Liver (tissue), 9 donors: Measurements from ENCODE around the gene ZSCAN12. TPM values are rescaled to one million over a fixed set of nuclear protein-coding genes. Genes with fewer than 3 reads are reported as not detected.

ENCODE experiments used
- DNase-seq: peaks from one replicate; pipeline ENCODE4 v3.0.0-alpha.2; 2017; ENCODE audit warnings: low spot score
- H3K27ac ChIP-seq, 2 donors: one replicate each; pipeline ENCODE4 v1.7.0; 2013; ENCODE audit warnings: inconsistent platforms in 2 of 2, low read length in 2 of 2, control low read depth in 1 of 2, low read depth in 1 of 2, mild to moderate bottlenecking in 1 of 2
- H3K27me3 ChIP-seq, 4 donors: one replicate each; pipeline versions ENCODE4 v1.6.1 to v1.7.0; 2013; ENCODE audit warnings: low read length in 3 of 4, inconsistent platforms in 1 of 4, mild to moderate bottlenecking in 1 of 4, moderate library complexity in 1 of 4; ENCODE audit not compliant: control insufficient read depth in 4 of 4, insufficient read depth in 4 of 4
- H3K36me3 ChIP-seq, 4 donors: one replicate each; pipeline versions ENCODE4 v1.6.1 to v1.7.0; 2013; ENCODE audit warnings: low read length in 3 of 4, mild to moderate bottlenecking in 3 of 4, low read depth in 1 of 4, moderate library complexity in 1 of 4; ENCODE audit not compliant: control insufficient read depth in 4 of 4, insufficient read depth in 3 of 4
- H3K4me1 ChIP-seq, 4 donors: one replicate each; pipeline versions ENCODE4 v1.6.1 to v1.7.0; 2013; ENCODE audit warnings: low read length in 3 of 4, mild to moderate bottlenecking in 3 of 4, moderate library complexity in 1 of 4; ENCODE audit not compliant: control insufficient read depth in 4 of 4, insufficient read depth in 4 of 4
- H3K4me3 ChIP-seq, 3 donors: one replicate each; pipeline versions ENCODE4 v1.6.1 to v1.7.0; 2013; ENCODE audit warnings: low read length in 3 of 3, control low read depth in 1 of 3, low read depth in 1 of 3, mild to moderate bottlenecking in 1 of 3
- H3K9ac ChIP-seq, 2 donors: one replicate each; pipeline ENCODE4 v1.7.0; 2013; ENCODE audit warnings: low read length in 2 of 2, mild to moderate bottlenecking in 2 of 2, moderate library complexity in 2 of 2, control low read depth in 1 of 2, low read depth in 1 of 2
- H3K9me3 ChIP-seq, 4 donors: one replicate each; pipeline versions ENCODE4 v1.6.1 to v1.7.0; 2013; ENCODE audit warnings: low read length in 3 of 4; ENCODE audit not compliant: control insufficient read depth in 4 of 4
- EGR1 ChIP-seq, 2 donors: IDR thresholded peaks; 2 replicates each; pipeline ENCODE4 v1.6.1; 2016 to 2018; ENCODE audit warnings: antibody characterized with exemption in 2 of 2, low read depth in 2 of 2
- FOXA1 ChIP-seq: IDR thresholded peaks from 2 replicates; pipeline ENCODE4 v1.6.1; 2016; ENCODE audit warnings: antibody characterized with exemption
- FOXA2 ChIP-seq: IDR thresholded peaks from 2 replicates; pipeline ENCODE4 v1.6.1; 2016; ENCODE audit warnings: antibody characterized with exemption
- GABPA ChIP-seq, 2 donors: IDR thresholded peaks in 1 of 2; conservative IDR thresholded peaks in 1 of 2; 2 replicates each; pipeline ENCODE4 v1.6.1; 2016; ENCODE audit warnings: antibody characterized with exemption in 2 of 2, mild to moderate bottlenecking in 1 of 2, moderate library complexity in 1 of 2
- HNF4G ChIP-seq: IDR thresholded peaks from 2 replicates; pipeline ENCODE4 v1.6.1; 2016; ENCODE audit warnings: antibody characterized with exemption
- JUND ChIP-seq, 2 donors: IDR thresholded peaks; 2 replicates each; pipeline ENCODE4 v1.6.1; 2016; ENCODE audit warnings: antibody characterized with exemption in 2 of 2
- NR2F2 ChIP-seq: IDR thresholded peaks from 2 replicates; pipeline ENCODE4 v1.6.1; 2016; ENCODE audit warnings: antibody characterized with exemption
- RAD21 ChIP-seq, 2 donors: IDR thresholded peaks; 2 replicates each; pipeline ENCODE4 v1.6.1; 2016; ENCODE audit warnings: antibody characterized with exemption in 2 of 2, mild to moderate bottlenecking in 2 of 2
- RXRA ChIP-seq, 2 donors: IDR thresholded peaks; 2 replicates each; pipeline ENCODE4 v1.6.1; 2017 to 2018; ENCODE audit warnings: antibody characterized with exemption in 2 of 2, mild to moderate bottlenecking in 1 of 2
- SP1 ChIP-seq: IDR thresholded peaks from 2 replicates; pipeline ENCODE4 v1.6.1; 2018; ENCODE audit warnings: antibody characterized with exemption, mild to moderate bottlenecking
- YY1 ChIP-seq: IDR thresholded peaks from 2 replicates; pipeline ENCODE4 v1.6.1; 2016; ENCODE audit warnings: antibody characterized with exemption, mild to moderate bottlenecking
- WGBS: extraction: QIAGEN DNeasy Blood & Tissue Kit; methylation state at CpG from one replicate; pipeline ENCODE4 v1.1.7; 2013; 5-methylcytosine and 5-hydroxymethylcytosine counted together
- polyA plus RNA-seq, 2 donors: library from polyadenylated mRNA; stranded (reverse) in 1 of 2; unstranded in 1 of 2; fragments of 200-250 nt in 1 of 2; fragments of >200 nt in 1 of 2; fragmentation: Nextera tagmentation in 1 of 2; extraction: Ambion mirVana in 1 of 2; gene quantifications; one replicate each; pipeline versions ENCODE4 v1.2.1 to v1.2.3, GENCODE V29; 2013 to 2015
- total RNA-seq, 2 donors: library from RNA; depleted of rRNA; stranded (reverse); fragments of >200 nt; gene quantifications; one replicate each; pipeline ENCODE4 v1.2.3, GENCODE V29; 2014
- TF ChIP-seq, protein P1 (sequence below): IDR thresholded peaks from 2 replicates; pipeline ENCODE4 v1.6.1; 2016; ENCODE audit warnings: antibody characterized with exemption
- TF ChIP-seq, protein P2 (sequence below): IDR thresholded peaks from 2 replicates; pipeline ENCODE4 v1.6.1; 2016; ENCODE audit warnings: antibody characterized with exemption, mild to moderate bottlenecking
- TF ChIP-seq, protein P3 (sequence below): fragments of 150-350 bp; IDR thresholded peaks from 2 replicates; pipeline ENCODE4 v1.5.1; 2017; ENCODE audit warnings: improper control_type of control experiment, low read depth, low read length; ENCODE audit not compliant: missing input control
- TF ChIP-seq, protein P4 (sequence below): IDR thresholded peaks from 2 replicates; pipeline ENCODE4 v1.6.1; 2016; ENCODE audit warnings: antibody characterized with exemption
- donor health status: healthy.
- donor health status: healthy.
- donor health status: healthy.
- donor health status: healthy.
- donor health status: healthy.

ZSCAN12 gene
- total and polyA plus RNA-seq, 4 donors = 0.46 to 3.9 (median 2.0) TPM

DNA sequence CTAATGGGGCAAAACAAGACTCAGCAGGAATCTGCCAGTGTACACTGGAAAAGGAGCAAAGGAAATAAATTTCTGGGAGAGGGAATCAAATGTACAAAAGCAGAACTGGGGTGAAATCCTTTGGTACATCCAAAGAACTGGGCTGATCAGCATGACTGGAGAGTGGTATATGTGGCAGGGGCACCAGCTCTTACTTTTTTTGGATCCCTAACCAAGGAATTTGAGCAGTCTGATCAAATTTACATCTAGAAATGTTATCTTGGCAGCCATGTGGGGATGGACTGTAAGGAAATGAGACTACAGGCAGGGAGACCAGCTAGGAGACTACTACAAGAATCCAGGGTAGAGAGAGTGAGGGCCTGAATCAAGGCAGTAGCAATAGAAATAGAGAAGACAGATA, 62.4 kb downstream of the ZSCAN12 start:
- H3K4me3 ChIP-seq = no peak overlapping the region
- no peak for DNase-seq
- H3K9ac ChIP-seq = no peak overlapping the region
- no peaks in the 10 kb centered on the region for H3K27me3 ChIP-seq
- no peaks in the 10 kb centered on the region for H3K9me3 ChIP-seq
- H3K4me1 ChIP-seq = peaks cover 1 to 14% (median 4%) of the 10 kb centered on the region in 4 donors
- no peak overlapping the region for H3K27ac ChIP-seq
- no peaks in the 10 kb centered on the region for H3K36me3 ChIP-seq
- no peak for TF ChIP-seq RAD21 (IDR thresholded peaks at IDR 0.05)

DNA sequence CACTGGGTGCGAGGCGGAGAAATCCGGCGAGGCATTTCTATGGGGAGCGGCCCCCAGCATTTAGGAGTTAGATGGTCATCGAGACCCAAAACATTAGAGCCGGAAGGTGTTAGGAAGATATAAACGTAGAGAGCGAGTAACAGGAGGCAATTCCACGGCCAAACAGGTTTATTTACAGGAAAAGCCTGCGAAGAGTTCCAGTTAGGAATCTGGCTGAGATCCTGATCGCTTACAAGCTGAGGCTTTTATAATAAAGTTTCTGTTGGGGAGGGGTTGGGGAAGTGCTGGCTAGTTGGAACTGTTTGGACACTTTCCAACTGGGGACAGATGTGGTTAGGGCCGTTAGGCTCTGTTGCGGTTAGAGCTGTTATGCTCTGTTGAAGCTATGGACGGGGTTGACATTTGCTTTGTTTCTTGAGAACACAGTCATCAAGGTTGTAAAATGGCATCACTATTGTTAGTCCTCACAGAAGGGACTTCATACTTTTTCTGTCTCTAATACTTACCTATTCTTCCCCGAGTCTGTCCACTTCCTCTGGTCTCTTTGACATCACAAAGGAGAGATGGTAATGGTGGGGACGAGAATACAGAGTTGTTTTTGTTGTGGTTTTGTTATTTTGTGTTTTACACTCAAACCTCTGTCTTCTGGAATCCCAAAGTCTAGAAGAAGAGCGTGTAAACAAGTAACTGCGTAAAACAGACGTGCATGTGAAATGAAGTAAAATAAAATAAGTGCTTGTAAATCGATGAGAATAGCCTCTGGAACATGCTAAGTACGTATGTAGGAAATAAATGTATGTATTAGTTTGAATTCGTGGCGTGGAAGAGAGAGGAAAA, 63.0 kb downstream of the ZSCAN12 start:
- no peaks in the 10 kb centered on the region for H3K36me3 ChIP-seq
- H3K9ac ChIP-seq = peak overlapping the region; percentile 87 to 98
- TF ChIP-seq NR2F2 (no peak), GABPA (IDR thresholded peaks at IDR 0.05 in 1 of 2, conservative IDR thresholded peaks at IDR 0.05 in 1 of 2) (peak in 1 of 2 donors; percentile 37), YY1 (no peak), FOXA1 (no peak), SP1 (no peak), RAD21 (IDR thresholded peaks at IDR 0.05) (peak in 1 of 2 donors; percentile 2), RXRA (IDR thresholded peaks at IDR 0.05) (no peak)
- TF ChIP-seq, protein P1, sequence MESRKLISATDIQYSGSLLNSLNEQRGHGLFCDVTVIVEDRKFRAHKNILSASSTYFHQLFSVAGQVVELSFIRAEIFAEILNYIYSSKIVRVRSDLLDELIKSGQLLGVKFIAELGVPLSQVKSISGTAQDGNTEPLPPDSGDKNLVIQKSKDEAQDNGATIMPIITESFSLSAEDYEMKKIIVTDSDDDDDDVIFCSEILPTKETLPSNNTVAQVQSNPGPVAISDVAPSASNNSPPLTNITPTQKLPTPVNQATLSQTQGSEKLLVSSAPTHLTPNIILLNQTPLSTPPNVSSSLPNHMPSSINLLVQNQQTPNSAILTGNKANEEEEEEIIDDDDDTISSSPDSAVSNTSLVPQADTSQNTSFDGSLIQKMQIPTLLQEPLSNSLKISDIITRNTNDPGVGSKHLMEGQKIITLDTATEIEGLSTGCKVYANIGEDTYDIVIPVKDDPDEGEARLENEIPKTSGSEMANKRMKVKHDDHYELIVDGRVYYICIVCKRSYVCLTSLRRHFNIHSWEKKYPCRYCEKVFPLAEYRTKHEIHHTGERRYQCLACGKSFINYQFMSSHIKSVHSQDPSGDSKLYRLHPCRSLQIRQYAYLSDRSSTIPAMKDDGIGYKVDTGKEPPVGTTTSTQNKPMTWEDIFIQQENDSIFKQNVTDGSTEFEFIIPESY = no peak
- 13% methylated on average over 24 of the region's 24 CpGs for WGBS
- H3K27ac ChIP-seq = peak overlapping the region; percentile 92 to 97
- peaks cover 1 to 14% (median 4%) of the 10 kb centered on the region in 4 donors for H3K4me1 ChIP-seq
- DNase-seq = peak; percentile 55
- H3K27me3 ChIP-seq = no peaks in the 10 kb centered on the region
- H3K9me3 ChIP-seq = no peaks in the 10 kb centered on the region
- peak overlapping the region; percentile 68 to 87 (median 86) for H3K4me3 ChIP-seq

DNA sequence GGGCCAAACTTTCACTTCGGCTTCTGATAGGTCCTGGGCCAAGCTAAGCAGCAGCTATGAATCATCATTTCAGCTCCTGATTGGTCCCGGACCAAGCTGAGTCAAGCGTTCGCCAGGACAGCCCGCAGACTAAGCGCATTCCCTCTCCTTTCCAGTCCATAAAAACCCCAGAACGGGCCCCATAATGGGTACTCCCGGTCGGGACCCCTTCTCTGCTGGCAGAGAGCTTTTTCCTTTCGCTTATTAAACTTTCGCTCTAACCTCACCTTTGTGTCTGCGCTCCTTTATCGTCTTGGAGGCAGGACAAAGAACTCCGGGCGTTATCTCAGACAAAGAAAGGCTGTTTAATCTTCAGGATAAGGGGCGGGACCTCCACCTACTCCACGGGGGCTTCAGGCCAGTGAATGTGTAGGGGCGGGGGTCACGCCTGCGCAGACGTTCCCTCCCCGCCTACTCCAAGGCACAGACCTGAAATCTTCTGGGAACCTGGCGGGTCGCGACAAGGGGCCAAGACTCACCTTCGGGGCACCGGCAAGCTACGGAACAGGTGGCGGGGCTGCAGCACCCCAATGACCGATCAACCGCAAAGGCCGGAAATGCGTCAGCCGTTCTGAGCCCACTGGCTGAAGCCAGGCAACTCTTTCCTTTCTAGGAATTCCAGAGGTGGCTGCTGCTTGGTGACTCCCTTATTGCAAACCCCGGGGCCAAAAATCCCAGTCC, 63.8 kb downstream of the ZSCAN12 start, which contains the start of gene ZSCAN31:
TSS of gene ZSCAN31 (minus strand) at position 585 of the 720 bp plus-strand sequence. CDS start 6,465 bp downstream, outside the sequence.
- DNase-seq = peak; percentile 90
- Histone ChIP-seq H3K4me1 (peaks cover 1 to 14% (median 4%) of the 10 kb centered on the region in 4 donors), H3K9ac (peak within 1 kb of the TSS; percentile 87 to 98), H3K27me3 (no peaks in the 10 kb centered on the region), H3K36me3 (no peaks in the 10 kb centered on the region), H3K9me3 (no peaks in the 10 kb centered on the region), H3K4me3 (peak within 1 kb of the TSS; percentile 68 to 87 (median 86)), H3K27ac (peak within 1 kb of the TSS; percentile 92 to 97)
- WGBS = under 1% methylated on average over 35 of the region's 35 CpGs
- TF ChIP-seq, protein P1 = peak; percentile 3
- TF ChIP-seq, protein P2, sequence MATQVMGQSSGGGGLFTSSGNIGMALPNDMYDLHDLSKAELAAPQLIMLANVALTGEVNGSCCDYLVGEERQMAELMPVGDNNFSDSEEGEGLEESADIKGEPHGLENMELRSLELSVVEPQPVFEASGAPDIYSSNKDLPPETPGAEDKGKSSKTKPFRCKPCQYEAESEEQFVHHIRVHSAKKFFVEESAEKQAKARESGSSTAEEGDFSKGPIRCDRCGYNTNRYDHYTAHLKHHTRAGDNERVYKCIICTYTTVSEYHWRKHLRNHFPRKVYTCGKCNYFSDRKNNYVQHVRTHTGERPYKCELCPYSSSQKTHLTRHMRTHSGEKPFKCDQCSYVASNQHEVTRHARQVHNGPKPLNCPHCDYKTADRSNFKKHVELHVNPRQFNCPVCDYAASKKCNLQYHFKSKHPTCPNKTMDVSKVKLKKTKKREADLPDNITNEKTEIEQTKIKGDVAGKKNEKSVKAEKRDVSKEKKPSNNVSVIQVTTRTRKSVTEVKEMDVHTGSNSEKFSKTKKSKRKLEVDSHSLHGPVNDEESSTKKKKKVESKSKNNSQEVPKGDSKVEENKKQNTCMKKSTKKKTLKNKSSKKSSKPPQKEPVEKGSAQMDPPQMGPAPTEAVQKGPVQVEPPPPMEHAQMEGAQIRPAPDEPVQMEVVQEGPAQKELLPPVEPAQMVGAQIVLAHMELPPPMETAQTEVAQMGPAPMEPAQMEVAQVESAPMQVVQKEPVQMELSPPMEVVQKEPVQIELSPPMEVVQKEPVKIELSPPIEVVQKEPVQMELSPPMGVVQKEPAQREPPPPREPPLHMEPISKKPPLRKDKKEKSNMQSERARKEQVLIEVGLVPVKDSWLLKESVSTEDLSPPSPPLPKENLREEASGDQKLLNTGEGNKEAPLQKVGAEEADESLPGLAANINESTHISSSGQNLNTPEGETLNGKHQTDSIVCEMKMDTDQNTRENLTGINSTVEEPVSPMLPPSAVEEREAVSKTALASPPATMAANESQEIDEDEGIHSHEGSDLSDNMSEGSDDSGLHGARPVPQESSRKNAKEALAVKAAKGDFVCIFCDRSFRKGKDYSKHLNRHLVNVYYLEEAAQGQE = peak; percentile 94
- TF ChIP-seq YY1 (peak; percentile 84), FOXA2 (peak; percentile 5), SP1 (no peak), RXRA (IDR thresholded peaks at IDR 0.05) (peak; percentile 12 to 25), EGR1 (IDR thresholded peaks at IDR 0.05; ENCODE audit: low read depth in 2 of 2) (peak in 1 of 2 donors; percentile 7), HNF4G (no peak), GABPA (IDR thresholded peaks at IDR 0.05 in 1 of 2, conservative IDR thresholded peaks at IDR 0.05 in 1 of 2) (peak; percentile 67 to 85), RAD21 (IDR thresholded peaks at IDR 0.05) (peak; percentile 1 to 3), JUND (IDR thresholded peaks at IDR 0.05) (peak; percentile 94 to 98)
- TF ChIP-seq, protein P3, sequence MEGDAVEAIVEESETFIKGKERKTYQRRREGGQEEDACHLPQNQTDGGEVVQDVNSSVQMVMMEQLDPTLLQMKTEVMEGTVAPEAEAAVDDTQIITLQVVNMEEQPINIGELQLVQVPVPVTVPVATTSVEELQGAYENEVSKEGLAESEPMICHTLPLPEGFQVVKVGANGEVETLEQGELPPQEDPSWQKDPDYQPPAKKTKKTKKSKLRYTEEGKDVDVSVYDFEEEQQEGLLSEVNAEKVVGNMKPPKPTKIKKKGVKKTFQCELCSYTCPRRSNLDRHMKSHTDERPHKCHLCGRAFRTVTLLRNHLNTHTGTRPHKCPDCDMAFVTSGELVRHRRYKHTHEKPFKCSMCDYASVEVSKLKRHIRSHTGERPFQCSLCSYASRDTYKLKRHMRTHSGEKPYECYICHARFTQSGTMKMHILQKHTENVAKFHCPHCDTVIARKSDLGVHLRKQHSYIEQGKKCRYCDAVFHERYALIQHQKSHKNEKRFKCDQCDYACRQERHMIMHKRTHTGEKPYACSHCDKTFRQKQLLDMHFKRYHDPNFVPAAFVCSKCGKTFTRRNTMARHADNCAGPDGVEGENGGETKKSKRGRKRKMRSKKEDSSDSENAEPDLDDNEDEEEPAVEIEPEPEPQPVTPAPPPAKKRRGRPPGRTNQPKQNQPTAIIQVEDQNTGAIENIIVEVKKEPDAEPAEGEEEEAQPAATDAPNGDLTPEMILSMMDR = no peak
- TF ChIP-seq, protein P4, sequence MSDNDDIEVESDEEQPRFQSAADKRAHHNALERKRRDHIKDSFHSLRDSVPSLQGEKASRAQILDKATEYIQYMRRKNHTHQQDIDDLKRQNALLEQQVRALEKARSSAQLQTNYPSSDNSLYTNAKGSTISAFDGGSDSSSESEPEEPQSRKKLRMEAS = no peak
